ENCODE data around the gene CCDC171.

Gene CCDC171

GRCh38 chr9:15977438-15977837 is 424.6 kb downstream of the CCDC171 start:
- no peak overlapping the region for H2AFZ ChIP-seq (ENCODE audit: low read length, unreplicated experiment)
- H3K27ac ChIP-seq (ENCODE audit: low read depth, low read length) = no peak overlapping the region
- no peaks in the 10 kb centered on the region for H3K36me3 ChIP-seq (ENCODE audit: insufficient read depth, low read length)
- no peaks in the 10 kb centered on the region for H3K27me3 ChIP-seq (ENCODE audit: insufficient read depth, low read length)
- no peaks in the 10 kb centered on the region for H3K79me2 ChIP-seq (ENCODE audit: control insufficient read depth, insufficient read depth, low read length, unreplicated experiment)
- no peak overlapping the region for H3K4me3 ChIP-seq (ENCODE audit: low read depth, low read length)
- H3K4me1 ChIP-seq (ENCODE audit: control insufficient read depth, insufficient read depth, low read length, unreplicated experiment) = no peaks in the 10 kb centered on the region

GRCh38 chr9:15982182-15982581 is 429.3 kb downstream of the CCDC171 start:
- no peak overlapping the region for H2AFZ ChIP-seq (ENCODE audit: low read length, unreplicated experiment)
- H3K4me3 ChIP-seq (ENCODE audit: low read depth, low read length) = no peak overlapping the region
- H3K36me3 ChIP-seq (ENCODE audit: insufficient read depth, low read length) = no peaks in the 10 kb centered on the region
- no peaks in the 10 kb centered on the region for H3K4me1 ChIP-seq (ENCODE audit: control insufficient read depth, insufficient read depth, low read length, unreplicated experiment)
- H3K79me2 ChIP-seq (ENCODE audit: control insufficient read depth, insufficient read depth, low read length, unreplicated experiment) = no peaks in the 10 kb centered on the region
- no peaks in the 10 kb centered on the region for H3K27me3 ChIP-seq (ENCODE audit: insufficient read depth, low read length)
- H3K27ac ChIP-seq (ENCODE audit: low read depth, low read length) = no peak overlapping the region

- Histone ChIP-seq H3K36me3 (ENCODE audit: insufficient read depth, low read length) (no peaks in the 10 kb centered on the region), H3K27ac (ENCODE audit: low read depth, low read length) (peak overlapping the region; percentile 96), H3K4me3 (ENCODE audit: low read depth, low read length) (peak overlapping the region; percentile 20; the same call in 1 of the 2 replicates), H2AFZ (ENCODE audit: low read length, unreplicated experiment) (peak overlapping the region; percentile 52), H3K4me1 (ENCODE audit: control insufficient read depth, insufficient read depth, low read length, unreplicated experiment) (peaks cover 48% of the 10 kb centered on the region), H3K79me2 (ENCODE audit: control insufficient read depth, insufficient read depth, low read length, unreplicated experiment) (no peaks in the 10 kb centered on the region), H3K27me3 (ENCODE audit: insufficient read depth, low read length) (no peaks in the 10 kb centered on the region)
These were observed 446.8 kb downstream of the CCDC171 start for GRCh38 chr9:15999422-16000339.

- Histone ChIP-seq H3K4me3 (ENCODE audit: low read depth, low read length) (no peak overlapping the region), H3K27ac (ENCODE audit: low read depth, low read length) (peak overlapping the region; percentile 96), H2AFZ (ENCODE audit: low read length, unreplicated experiment) (no peak overlapping the region), H3K27me3 (ENCODE audit: insufficient read depth, low read length) (no peaks in the 10 kb centered on the region), H3K36me3 (ENCODE audit: insufficient read depth, low read length) (no peaks in the 10 kb centered on the region), H3K79me2 (ENCODE audit: control insufficient read depth, insufficient read depth, low read length, unreplicated experiment) (no peaks in the 10 kb centered on the region), H3K4me1 (ENCODE audit: control insufficient read depth, insufficient read depth, low read length, unreplicated experiment) (peaks cover 48% of the 10 kb centered on the region)
These were observed 448.0 kb downstream of the CCDC171 start for GRCh38 chr9:16000811-16001210.

- Histone ChIP-seq H3K4me3 (ENCODE audit: low read depth, low read length) (no peak overlapping the region), H3K27me3 (ENCODE audit: insufficient read depth, low read length) (no peaks in the 10 kb centered on the region), H2AFZ (ENCODE audit: low read length, unreplicated experiment) (no peak overlapping the region), H3K4me1 (ENCODE audit: control insufficient read depth, insufficient read depth, low read length, unreplicated experiment) (peaks cover 48% of the 10 kb centered on the region), H3K36me3 (ENCODE audit: insufficient read depth, low read length) (no peaks in the 10 kb centered on the region), H3K27ac (ENCODE audit: low read depth, low read length) (peak overlapping the region; percentile 96; the same call in 1 of the 2 replicates), H3K79me2 (ENCODE audit: control insufficient read depth, insufficient read depth, low read length, unreplicated experiment) (no peaks in the 10 kb centered on the region)
These were observed 449.0 kb downstream of the CCDC171 start for GRCh38 chr9:16001856-16002255.

- H3K27me3 ChIP-seq (ENCODE audit: insufficient read depth, low read length) = no peaks in the 10 kb centered on the region
- peak overlapping the region; percentile 53 for H3K27ac ChIP-seq (ENCODE audit: low read depth, low read length)
- no peaks in the 10 kb centered on the region for H3K79me2 ChIP-seq (ENCODE audit: control insufficient read depth, insufficient read depth, low read length, unreplicated experiment)
- peak overlapping the region; percentile 7 for H2AFZ ChIP-seq (ENCODE audit: low read length, unreplicated experiment)
- peaks cover 48% of the 10 kb centered on the region for H3K4me1 ChIP-seq (ENCODE audit: control insufficient read depth, insufficient read depth, low read length, unreplicated experiment)
- no peak overlapping the region for H3K4me3 ChIP-seq (ENCODE audit: low read depth, low read length)
- H3K36me3 ChIP-seq (ENCODE audit: insufficient read depth, low read length) = no peaks in the 10 kb centered on the region
These were observed 450.0 kb downstream of the CCDC171 start for GRCh38 chr9:16002816-16003215.

- Histone ChIP-seq H3K27me3 (ENCODE audit: insufficient read depth, low read length) (no peaks in the 10 kb centered on the region), H3K4me1 (ENCODE audit: control insufficient read depth, insufficient read depth, low read length, unreplicated experiment) (peaks cover 43% of the 10 kb centered on the region), H3K79me2 (ENCODE audit: control insufficient read depth, insufficient read depth, low read length, unreplicated experiment) (no peaks in the 10 kb centered on the region), H3K27ac (ENCODE audit: low read depth, low read length) (no peak overlapping the region), H2AFZ (ENCODE audit: low read length, unreplicated experiment) (no peak overlapping the region), H3K36me3 (ENCODE audit: insufficient read depth, low read length) (no peaks in the 10 kb centered on the region), H3K4me3 (ENCODE audit: low read depth, low read length) (no peak overlapping the region)
These were observed 450.9 kb downstream of the CCDC171 start for GRCh38 chr9:16003785-16004184.

GRCh38 chr9:16004613-16005012 is 451.8 kb downstream of the CCDC171 start:
- peaks cover 35% of the 10 kb centered on the region for H3K4me1 ChIP-seq (ENCODE audit: control insufficient read depth, insufficient read depth, low read length, unreplicated experiment)
- no peaks in the 10 kb centered on the region for H3K27me3 ChIP-seq (ENCODE audit: insufficient read depth, low read length)
- no peaks in the 10 kb centered on the region for H3K79me2 ChIP-seq (ENCODE audit: control insufficient read depth, insufficient read depth, low read length, unreplicated experiment)
- no peak overlapping the region for H2AFZ ChIP-seq (ENCODE audit: low read length, unreplicated experiment)
- H3K36me3 ChIP-seq (ENCODE audit: insufficient read depth, low read length) = no peaks in the 10 kb centered on the region
- no peak overlapping the region for H3K27ac ChIP-seq (ENCODE audit: low read depth, low read length)
- no peak overlapping the region for H3K4me3 ChIP-seq (ENCODE audit: low read depth, low read length)

GRCh38 chr9:16010221-16010620 is 457.4 kb downstream of the CCDC171 start:
- no peaks in the 10 kb centered on the region for H3K27me3 ChIP-seq (ENCODE audit: insufficient read depth, low read length)
- H3K27ac ChIP-seq (ENCODE audit: low read depth, low read length) = no peak overlapping the region
- no peaks in the 10 kb centered on the region for H3K36me3 ChIP-seq (ENCODE audit: insufficient read depth, low read length)
- H3K4me1 ChIP-seq (ENCODE audit: control insufficient read depth, insufficient read depth, low read length, unreplicated experiment) = peaks cover 16% of the 10 kb centered on the region
- no peak overlapping the region for H2AFZ ChIP-seq (ENCODE audit: low read length, unreplicated experiment)
- no peaks in the 10 kb centered on the region for H3K79me2 ChIP-seq (ENCODE audit: control insufficient read depth, insufficient read depth, low read length, unreplicated experiment)
- no peak overlapping the region for H3K4me3 ChIP-seq (ENCODE audit: low read depth, low read length)

GRCh38 chr9:16012621-16013020 is 459.8 kb downstream of the CCDC171 start:
- no peak overlapping the region for H2AFZ ChIP-seq (ENCODE audit: low read length, unreplicated experiment)

GRCh38 chr9:16013366-16013765 is 460.5 kb downstream of the CCDC171 start:
- H3K4me3 ChIP-seq (ENCODE audit: low read depth, low read length) = no peak overlapping the region
- no peaks in the 10 kb centered on the region for H3K36me3 ChIP-seq (ENCODE audit: insufficient read depth, low read length)
- no peaks in the 10 kb centered on the region for H3K79me2 ChIP-seq (ENCODE audit: control insufficient read depth, insufficient read depth, low read length, unreplicated experiment)
- H3K27ac ChIP-seq (ENCODE audit: low read depth, low read length) = no peak overlapping the region
- H3K27me3 ChIP-seq (ENCODE audit: insufficient read depth, low read length) = no peaks in the 10 kb centered on the region
- H3K4me1 ChIP-seq (ENCODE audit: control insufficient read depth, insufficient read depth, low read length, unreplicated experiment) = peaks cover 16% of the 10 kb centered on the region
- H2AFZ ChIP-seq (ENCODE audit: low read length, unreplicated experiment) = no peak overlapping the region

More at GRCh38 chr9:16012621-16013020, 459.8 kb downstream of the CCDC171 start:
- H3K27me3 ChIP-seq (ENCODE audit: insufficient read depth, low read length) = no peaks in the 10 kb centered on the region
- no peak overlapping the region for H3K27ac ChIP-seq (ENCODE audit: low read depth, low read length)
- no peaks in the 10 kb centered on the region for H3K36me3 ChIP-seq (ENCODE audit: insufficient read depth, low read length)
- H3K79me2 ChIP-seq (ENCODE audit: control insufficient read depth, insufficient read depth, low read length, unreplicated experiment) = no peaks in the 10 kb centered on the region
- no peak overlapping the region for H3K4me3 ChIP-seq (ENCODE audit: low read depth, low read length)
- peaks cover 16% of the 10 kb centered on the region for H3K4me1 ChIP-seq (ENCODE audit: control insufficient read depth, insufficient read depth, low read length, unreplicated experiment)

Measured in ACC112 (cell line).